GM12891 (cell line): ENCODE measurements around the gene LRRC53.

Experiments
- DNase-seq: peaks from one replicate; pipeline ENCODE4 v3.0.0; 2011; ENCODE audit warnings: low spot score; ENCODE audit not compliant: insufficient read length
- FAIRE-seq: peaks from 2 replicates; lab custom pipeline; 2011; peaks lifted over from hg19 to GRCh38; lab: Jason Lieb, UNC
- PAX5 ChIP-seq: IDR thresholded peaks from 2 replicates; pipeline ENCODE4 v1.6.1; 2011; ENCODE audit warnings: low read length, moderate library complexity, mild to moderate bottlenecking; ENCODE audit not compliant: insufficient read depth, severe bottlenecking
- POLR2A ChIP-seq: IDR thresholded peaks from 2 replicates; pipeline ENCODE4 v1.6.1; 2011; ENCODE audit warnings: low read depth, low read length, control low read depth
- POLR2AphosphoS5 ChIP-seq: IDR thresholded peaks from 2 replicates; pipeline ENCODE4 v1.6.1; 2011; ENCODE audit warnings: low read depth, low read length, control low read depth
- POU2F2 ChIP-seq: IDR thresholded peaks from 2 replicates; pipeline ENCODE4 v1.6.1; 2011; ENCODE audit warnings: low read depth, mild to moderate bottlenecking, control low read depth, low read length, moderate library complexity
- SPI1 ChIP-seq: IDR thresholded peaks from 2 replicates; pipeline ENCODE4 v1.6.1; 2011; ENCODE audit warnings: low read depth, low read length, control low read depth
- TAF1 ChIP-seq: IDR thresholded peaks from 2 replicates; pipeline ENCODE4 v1.6.1; 2011; ENCODE audit warnings: low read depth, low read length, control low read depth

LRRC53 gene

GRCh38 chr1:74523873-74524480, 11.6 kb upstream of the LRRC53 start:
- no peak for FAIRE-seq
- DNase-seq: no peak
- TF ChIP-seq POLR2A (no peak), PAX5 (no peak), POLR2AphosphoS5 (no peak), SPI1 (no peak)

DNA sequence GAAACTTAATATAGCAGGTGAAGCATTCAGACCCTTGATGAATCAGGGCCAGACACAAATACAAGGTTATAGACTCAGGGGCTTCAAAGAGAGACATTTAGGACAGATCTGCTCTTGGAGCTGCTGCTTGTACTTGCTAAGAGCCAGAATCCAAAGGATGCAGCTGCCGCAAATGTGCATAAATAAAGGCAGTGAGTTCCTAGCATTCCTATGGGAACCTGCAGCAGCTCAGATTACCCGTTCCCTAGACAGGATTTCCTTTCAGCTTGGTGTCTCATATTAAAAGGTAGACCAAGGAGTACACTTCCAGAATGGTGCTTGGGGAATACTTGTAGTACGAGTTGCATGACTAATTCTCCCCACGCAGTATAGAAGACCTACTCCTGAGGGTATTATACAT, 9.7 kb upstream of the LRRC53 start:
- FAIRE-seq: no peak
- TF ChIP-seq PAX5 (no peak), SPI1 (no peak), POLR2AphosphoS5 (no peak), POU2F2 (no peak), POLR2A (no peak), TAF1 (no peak)
- DNase-seq: no peak

DNA sequence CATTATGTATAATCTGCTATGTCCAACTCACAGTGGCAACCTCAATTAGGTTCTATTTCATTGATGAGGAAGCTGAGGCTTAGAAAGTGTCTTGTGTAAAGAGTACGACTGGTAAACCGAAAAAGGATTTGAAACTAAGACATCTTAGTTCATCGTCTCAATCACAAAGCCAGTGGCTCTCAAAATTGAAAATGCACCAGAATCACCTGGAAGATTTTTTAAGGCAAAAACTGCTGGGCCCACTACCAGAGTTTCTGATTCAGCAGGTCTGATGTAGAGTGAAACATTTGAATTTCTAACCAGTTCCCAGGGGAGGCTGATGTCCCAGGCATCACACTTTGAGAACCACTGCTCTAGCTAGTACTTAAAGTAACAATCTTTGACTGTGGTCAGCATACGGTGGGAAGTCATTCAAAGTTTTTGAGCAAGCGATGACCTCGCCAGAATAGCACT, 5.2 kb upstream of the LRRC53 start:
- DNase-seq: no peak
- TF ChIP-seq SPI1: peak; percentile 73
- no peak for TF ChIP-seq POU2F2
- FAIRE-seq: peak; percentile 65

DNA sequence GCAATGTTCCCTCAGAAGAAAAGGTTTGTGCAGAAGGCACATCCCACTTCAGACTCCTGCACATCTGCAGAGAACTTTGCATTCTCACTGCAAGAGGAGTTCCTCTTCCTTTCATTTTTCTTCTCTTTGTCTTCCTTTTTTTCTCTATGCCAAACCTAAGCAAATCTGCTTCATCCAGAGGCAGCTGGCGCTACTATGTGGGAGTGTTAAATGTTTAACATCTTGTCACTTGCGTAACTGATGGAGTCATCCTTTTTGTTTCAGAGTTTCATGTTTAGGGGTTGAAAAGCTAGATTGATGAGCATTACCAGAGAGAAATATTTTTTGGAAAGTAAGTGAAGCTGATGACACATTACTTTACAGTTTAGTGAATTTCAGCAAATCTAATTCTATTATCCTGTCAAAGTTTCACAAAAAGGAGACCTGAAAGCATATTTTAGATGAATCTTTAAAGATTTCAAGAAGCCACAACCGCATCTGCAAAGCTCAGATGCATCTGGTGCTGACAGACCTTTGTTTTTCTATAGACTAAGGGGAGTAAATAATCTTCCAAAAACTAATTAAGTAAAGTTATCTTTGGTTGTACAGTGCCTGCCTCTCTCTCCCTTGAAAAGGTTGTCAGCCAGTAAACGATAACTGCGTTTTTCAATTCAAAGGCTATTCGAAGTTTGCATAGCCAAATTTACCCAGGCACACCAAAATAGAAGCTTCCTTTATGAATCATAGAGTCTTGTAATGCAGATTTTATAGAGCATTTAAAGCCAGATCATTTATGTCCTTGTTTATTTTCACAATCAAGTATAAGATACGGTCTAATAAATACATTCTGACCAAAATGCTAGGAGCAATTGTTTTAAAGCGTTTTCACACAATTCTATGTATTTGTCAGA, 1.2 kb upstream of the LRRC53 start:
- no peak for FAIRE-seq
- no peak for DNase-seq
- TF ChIP-seq TAF1 (no peak), POLR2AphosphoS5 (no peak), SPI1 (no peak), POU2F2 (no peak), PAX5 (no peak), POLR2A (no peak)

DNA sequence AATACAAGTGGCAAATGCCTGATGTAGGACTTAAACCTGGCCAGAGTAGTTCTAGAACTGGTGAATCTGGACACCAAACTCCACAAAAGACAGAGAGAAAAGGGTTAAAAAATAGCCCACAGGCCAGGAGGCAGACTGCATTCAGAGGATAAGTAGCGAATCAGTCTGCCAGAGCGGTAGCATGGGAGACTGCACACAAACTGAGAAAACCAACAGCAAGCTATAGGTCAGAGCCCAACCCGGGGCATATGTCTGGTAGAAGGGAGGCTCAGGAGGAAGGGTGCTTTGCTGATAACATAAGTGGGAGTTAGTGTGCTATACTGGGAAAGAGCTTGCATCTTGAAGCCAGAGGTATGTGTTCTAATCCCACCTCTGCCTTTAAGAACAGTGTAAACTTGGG, 4.0 kb downstream of the LRRC53 start:
- TF ChIP-seq POLR2A: no peak
- TF ChIP-seq POLR2AphosphoS5: no peak
- TF ChIP-seq TAF1: no peak
- TF ChIP-seq POU2F2: no peak
- no peak for TF ChIP-seq SPI1
- FAIRE-seq (no peak), DNase-seq (no peak)

DNA sequence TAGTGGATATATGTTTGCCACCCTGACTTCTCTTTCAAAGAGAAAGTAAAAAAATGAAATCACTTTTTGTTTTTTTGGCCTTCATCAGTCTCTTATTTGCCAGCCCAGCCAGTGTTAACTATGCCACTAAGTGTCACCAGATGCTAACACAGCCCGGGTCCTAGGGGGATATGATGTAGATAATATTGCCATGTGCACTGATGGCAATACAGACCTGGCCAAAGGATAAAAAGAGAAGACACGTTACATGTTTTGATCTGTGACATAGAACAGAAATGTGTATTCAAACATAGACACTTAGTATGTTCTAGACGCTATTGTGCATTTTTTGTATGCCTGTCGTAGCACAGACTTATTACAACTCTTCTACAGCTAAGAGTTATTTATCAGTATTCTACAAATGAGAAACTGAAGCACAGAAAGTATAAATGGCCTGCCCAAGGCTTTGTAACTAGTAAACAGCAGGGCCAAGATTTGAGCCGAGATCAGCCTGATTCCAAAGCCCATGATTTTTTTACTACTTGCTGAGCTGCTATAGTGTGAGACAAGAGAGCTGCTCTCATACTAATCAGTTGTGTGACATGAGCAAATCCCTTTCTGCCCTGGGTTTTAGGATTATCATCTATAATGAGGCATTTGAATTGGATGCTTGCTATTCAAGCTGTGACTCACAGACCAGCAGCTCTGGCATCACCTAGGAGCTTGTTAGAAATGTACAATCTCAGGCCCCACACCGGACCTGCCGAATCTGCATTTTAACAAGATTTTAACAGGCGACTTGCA, 6.3 kb downstream of the LRRC53 start:
- no peak for DNase-seq
- TF ChIP-seq POU2F2 (no peak), POLR2A (no peak), TAF1 (no peak), PAX5 (no peak), SPI1 (no peak), POLR2AphosphoS5 (no peak)
- FAIRE-seq: no peak

DNA sequence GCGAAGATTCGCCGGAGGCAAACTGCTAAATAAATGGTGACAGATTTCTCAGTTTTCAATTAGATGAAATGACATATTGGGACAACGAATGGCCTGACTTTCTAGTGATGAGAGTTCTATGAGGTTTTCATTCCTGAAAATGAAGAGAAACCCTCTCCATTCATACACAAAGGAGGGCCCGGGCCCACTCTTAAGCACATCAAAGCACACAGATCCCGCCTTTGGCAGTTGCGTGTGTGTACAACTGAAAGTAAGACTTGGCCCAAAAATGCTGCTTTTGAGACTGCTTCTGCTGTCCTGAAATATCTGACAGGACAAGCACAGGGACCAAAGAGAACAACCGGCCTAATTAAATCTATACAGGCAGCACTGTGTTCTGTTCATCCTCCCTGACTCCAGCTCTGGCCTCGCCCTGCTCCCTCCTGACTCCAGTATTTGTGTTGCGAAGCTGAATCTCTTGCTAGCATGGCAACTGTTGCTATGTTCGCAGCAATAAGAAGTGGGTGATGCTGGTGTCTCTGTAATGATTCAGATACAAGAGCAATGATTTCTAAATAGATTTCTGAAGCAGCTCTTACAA, 7.4 kb downstream of the LRRC53 start:
- FAIRE-seq (no peak), DNase-seq (no peak)
- TF ChIP-seq POU2F2 (no peak), TAF1 (no peak), POLR2AphosphoS5 (no peak), SPI1 (no peak), PAX5 (no peak), POLR2A (no peak)

DNA sequence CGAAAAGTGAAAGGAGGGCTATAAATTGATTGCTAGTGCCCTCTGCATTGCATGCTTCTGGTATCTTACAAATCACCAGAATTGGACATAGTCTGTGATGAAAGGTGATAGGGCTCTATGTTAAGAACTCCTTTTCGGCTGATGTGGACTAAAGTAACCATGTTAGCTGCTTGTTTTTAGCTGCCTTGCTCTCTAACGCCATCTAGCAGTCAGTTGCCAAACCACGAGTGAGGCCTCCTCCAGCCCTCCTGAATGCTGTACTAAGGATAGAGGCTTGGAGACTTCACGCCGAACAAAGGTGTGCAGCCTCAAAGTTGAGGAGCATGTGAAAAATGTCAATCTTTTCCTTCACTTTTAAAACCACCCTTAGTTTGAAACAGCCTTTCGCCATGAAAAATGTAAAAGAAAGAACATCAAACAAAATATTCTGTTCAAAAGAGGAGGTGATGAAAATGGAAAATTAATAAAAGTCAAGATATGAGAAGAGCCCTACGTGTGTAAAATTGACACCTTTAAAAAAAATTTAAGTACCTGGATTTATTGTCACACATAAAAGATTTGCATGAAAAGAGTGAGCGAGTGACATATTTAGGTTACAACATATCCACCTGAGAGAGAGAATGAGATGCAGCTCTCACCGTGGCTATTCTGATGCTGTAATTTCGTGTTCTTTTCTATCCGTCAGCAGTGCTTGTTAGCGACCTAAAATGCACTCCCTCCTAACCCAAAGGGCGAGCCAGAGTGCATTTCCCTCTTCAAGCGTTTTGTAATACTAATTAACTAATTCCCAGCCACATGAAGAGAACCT, 8.1 kb downstream of the LRRC53 start:
- TF ChIP-seq POU2F2: no peak
- no peak for TF ChIP-seq SPI1
- no peak for TF ChIP-seq PAX5
- TF ChIP-seq POLR2A: no peak
- TF ChIP-seq TAF1: no peak
- FAIRE-seq (peak; percentile 94), DNase-seq (peak; percentile 9)
